Tibial artery (tissue), 4 donors: ENCODE results near the gene TMEM129.
A peak's percentile ranks its signal among the peaks of the same experiment; 100 is the strongest.

Experiments used
- DNase-seq, 2 donors: peaks; one replicate each; pipeline ENCODE4 v3.0.0-alpha.2; 2019
- H3K27ac ChIP-seq, 2 donors: fragments of 200-600 bp; sonication (generic) in 1 of 2; 1 replicate in 1 of 2; 2 replicates in 1 of 2; pipeline ENCODE4 v1.5.1; 2018 to 2019; ENCODE audit warnings: mild to moderate bottlenecking in 1 of 2
- H3K27me3 ChIP-seq, 2 donors: fragments of 200-600 bp; sonication (generic) in 1 of 2; one replicate each; pipeline versions ENCODE4 v1.5.1 to v1.6.0; 2016 to 2019
- H3K36me3 ChIP-seq, 3 donors: fragments of 200-600 bp; sonication (generic) in 2 of 3; one replicate each; pipeline ENCODE4 v1.5.1; 2016 to 2019; ENCODE audit warnings: mild to moderate bottlenecking in 2 of 3
- H3K4me1 ChIP-seq, 4 donors: fragments of 200-600 bp; sonication (generic) in 2 of 4; 1 replicate in 3 of 4; 2 replicates in 1 of 4; pipeline ENCODE4 v1.5.1; 2016 to 2019
- H3K4me3 ChIP-seq, 2 donors: fragments of 200-600 bp; sonication (generic) in 1 of 2; 1 replicate in 1 of 2; 2 replicates in 1 of 2; pipeline ENCODE4 v1.5.1; 2018 to 2019; ENCODE audit warnings: mild to moderate bottlenecking in 2 of 2
- H3K9me3 ChIP-seq, 3 donors: fragments of 200-600 bp; sonication (generic) in 1 of 3; one replicate each; pipeline ENCODE4 v1.5.1; 2016 to 2019
- intact Hi-C: fragments of 100-400 bp; cut with DNase I; formaldehyde crosslinking; loops from one replicate; pipeline ENCODE4 v1.15.0; 2023; ENCODE audit warnings: low total_unique reads
- TF ChIP-seq, protein P1 (sequence below), 2 experiments: fragments of 200-600 bp in 1 of 2; fragments of 450-650 bp in 1 of 2; IDR thresholded peaks; one replicate each; pipeline ENCODE4 v1.5.1; 2017 to 2019; ENCODE audit warnings: antibody characterized with exemption in 2 of 2, mild to moderate bottlenecking in 1 of 2, moderate library complexity in 1 of 2

The TMEM129 gene

GRCh38 chr4:1767770-1768366, 46.7 kb upstream of the TMEM129 start:
- Histone ChIP-seq H3K36me3 (no peaks in the 10 kb centered on the region), H3K4me3 (peak overlapping the region; percentile 34 to 42), H3K4me1 (peaks cover 3 to 32% (median 23%) of the 10 kb centered on the region in 4 donors), H3K27me3 (peaks cover 0 to 85% of the 10 kb centered on the region in 2 donors), H3K9me3 (no peaks in the 10 kb centered on the region), H3K27ac (no peak overlapping the region)
- TF ChIP-seq, protein P1, sequence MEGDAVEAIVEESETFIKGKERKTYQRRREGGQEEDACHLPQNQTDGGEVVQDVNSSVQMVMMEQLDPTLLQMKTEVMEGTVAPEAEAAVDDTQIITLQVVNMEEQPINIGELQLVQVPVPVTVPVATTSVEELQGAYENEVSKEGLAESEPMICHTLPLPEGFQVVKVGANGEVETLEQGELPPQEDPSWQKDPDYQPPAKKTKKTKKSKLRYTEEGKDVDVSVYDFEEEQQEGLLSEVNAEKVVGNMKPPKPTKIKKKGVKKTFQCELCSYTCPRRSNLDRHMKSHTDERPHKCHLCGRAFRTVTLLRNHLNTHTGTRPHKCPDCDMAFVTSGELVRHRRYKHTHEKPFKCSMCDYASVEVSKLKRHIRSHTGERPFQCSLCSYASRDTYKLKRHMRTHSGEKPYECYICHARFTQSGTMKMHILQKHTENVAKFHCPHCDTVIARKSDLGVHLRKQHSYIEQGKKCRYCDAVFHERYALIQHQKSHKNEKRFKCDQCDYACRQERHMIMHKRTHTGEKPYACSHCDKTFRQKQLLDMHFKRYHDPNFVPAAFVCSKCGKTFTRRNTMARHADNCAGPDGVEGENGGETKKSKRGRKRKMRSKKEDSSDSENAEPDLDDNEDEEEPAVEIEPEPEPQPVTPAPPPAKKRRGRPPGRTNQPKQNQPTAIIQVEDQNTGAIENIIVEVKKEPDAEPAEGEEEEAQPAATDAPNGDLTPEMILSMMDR (IDR thresholded peaks at IDR 0.05), result no peak
- intact Hi-C loops, result no loop called here
- DNase-seq, result no peak

DNA sequence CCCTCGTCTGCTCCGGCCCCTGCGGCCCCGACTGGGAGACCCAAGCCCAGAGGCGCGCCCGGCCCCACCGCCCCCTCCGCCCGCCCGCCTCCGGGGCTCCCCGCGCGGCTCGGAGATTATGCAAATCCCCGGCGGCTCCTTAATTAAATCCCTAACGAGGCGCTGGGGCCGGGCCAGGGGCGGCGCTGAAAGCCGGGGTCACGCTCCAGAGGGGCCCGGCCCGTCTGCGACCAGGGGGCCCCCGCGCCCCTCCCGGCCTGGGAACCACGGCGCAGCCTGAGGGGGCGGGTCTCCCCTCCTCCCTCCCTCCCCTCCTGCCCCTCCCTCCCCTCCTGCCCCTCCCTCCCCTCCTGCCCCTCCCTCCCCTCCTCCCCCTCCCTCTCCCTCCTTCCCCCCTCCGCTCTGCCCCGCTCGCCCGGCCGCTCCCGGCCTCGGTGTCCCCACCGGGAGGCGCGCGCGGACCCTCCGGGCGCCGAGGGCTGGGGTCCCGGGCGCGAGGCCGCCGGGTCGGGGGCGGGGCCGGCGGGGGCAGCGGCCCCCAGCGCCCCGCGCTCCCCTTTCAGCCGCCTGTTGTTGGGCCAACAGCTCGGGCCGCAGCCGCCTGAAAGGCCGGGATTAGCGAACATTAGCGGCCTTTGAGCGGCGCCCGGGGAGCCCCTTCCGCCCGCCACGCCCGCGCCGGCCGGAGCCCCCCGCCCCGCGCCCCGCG, 46.1 kb upstream of the TMEM129 start:
- peaks cover 0 to 84% of the 10 kb centered on the region in 2 donors for H3K27me3 ChIP-seq
- H3K4me3 ChIP-seq, result peak overlapping the region; percentile 34 to 42
- no peak for DNase-seq
- H3K4me1 ChIP-seq, result peaks cover 3 to 33% (median 24%) of the 10 kb centered on the region in 4 donors
- no peaks in the 10 kb centered on the region for H3K9me3 ChIP-seq
- no peaks in the 10 kb centered on the region for H3K36me3 ChIP-seq
- H3K27ac ChIP-seq, result no peak overlapping the region
- intact Hi-C loops, result no loop called here
- TF ChIP-seq, protein P1 (IDR thresholded peaks at IDR 0.05), result no peak

DNA sequence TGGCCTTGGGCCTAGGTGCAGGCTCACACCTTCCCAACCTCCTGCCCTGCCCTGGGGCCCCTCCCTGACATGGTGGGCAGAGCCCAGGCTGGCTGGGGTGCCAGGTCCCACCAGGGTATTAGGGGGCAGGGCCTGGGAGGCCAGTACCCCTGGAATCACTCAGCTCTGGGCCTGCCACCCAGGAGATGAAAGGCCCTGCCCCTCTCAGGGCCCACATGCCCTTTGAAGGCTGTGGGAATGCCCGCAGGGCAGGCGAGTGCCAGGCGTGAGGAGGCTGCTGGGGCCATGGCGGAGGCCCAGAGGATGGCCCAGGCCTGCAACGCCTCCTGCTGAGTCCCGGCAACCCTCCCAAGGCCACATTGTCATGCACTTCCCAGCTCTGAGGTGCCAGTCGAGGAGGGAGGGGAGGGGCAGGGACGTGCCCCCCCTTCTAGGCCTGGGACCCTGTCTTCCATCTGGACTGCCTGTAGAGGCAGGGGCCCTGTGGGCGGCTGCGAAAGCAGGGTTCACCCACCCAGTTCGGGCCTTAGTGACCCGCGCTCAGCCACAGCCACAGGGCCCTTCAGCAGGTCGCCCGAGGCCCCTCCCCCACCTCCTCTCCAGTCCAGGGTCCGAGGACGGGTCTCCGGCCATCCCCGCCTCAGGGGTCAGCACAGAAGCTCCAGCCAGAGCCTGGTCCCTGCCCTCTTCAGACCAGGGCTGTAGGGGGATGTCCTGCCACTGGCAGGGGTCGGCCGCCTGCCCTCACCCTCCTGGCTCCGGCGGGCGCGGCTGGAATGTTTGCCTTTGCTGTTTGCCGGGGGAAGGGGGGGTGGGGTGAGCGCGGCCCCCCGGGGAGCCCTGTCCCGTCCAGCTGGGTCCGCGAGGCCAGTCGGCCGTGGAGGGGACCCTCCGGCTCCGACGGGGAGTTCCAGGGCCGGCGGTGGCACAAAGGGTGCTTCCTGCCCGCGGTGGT, 45.3 kb upstream of the TMEM129 start:
- intact Hi-C loops, result no loop called here
- H3K4me1 ChIP-seq, result peaks cover 3 to 33% (median 24%) of the 10 kb centered on the region in 4 donors
- H3K27ac ChIP-seq, result no peak overlapping the region
- peaks cover 0 to 81% of the 10 kb centered on the region in 2 donors for H3K27me3 ChIP-seq
- no peak for DNase-seq
- no peaks in the 10 kb centered on the region for H3K9me3 ChIP-seq
- TF ChIP-seq, protein P1 (IDR thresholded peaks at IDR 0.05), result no peak
- no peaks in the 10 kb centered on the region for H3K36me3 ChIP-seq
- peak overlapping the region in 1 of 2 donors; percentile 42 for H3K4me3 ChIP-seq

DNA sequence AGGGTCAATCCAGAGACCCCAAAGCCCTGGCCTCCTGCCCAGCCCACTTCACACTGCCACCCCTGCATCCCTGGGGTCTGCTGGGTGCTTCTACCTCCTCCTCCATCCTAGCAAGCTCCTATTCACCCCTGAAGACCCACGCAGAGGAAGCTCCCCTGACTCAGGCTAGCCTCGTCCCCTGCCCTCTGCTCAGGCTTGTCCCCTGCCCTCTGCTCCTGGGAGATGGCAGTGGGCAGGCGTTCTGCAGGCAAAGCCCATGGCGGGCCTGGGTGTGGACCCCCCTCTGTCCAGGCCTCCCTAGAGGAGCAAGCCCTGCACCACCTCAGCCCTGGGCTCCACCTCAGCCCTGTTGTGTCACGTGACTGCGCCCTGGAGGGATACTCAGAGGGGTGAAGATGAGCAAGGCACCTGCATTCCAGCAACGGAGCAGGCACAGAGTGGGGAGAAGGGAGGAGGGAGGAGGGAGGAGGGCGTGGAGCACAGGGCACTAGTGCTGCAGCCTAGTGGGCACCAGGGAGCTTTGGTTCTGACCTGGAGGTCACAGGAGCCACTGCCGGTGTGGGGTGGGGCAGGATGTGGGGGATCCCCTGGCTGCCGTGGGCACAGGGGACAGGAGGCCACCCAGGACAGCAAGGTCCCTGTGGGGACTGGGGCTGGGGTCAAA, 44.4 kb upstream of the TMEM129 start:
- no peak overlapping the region for H3K27ac ChIP-seq
- intact Hi-C loops, result no loop called here
- no peak overlapping the region for H3K4me3 ChIP-seq
- H3K4me1 ChIP-seq, result peaks cover 3 to 33% (median 24%) of the 10 kb centered on the region in 4 donors
- H3K27me3 ChIP-seq, result peaks cover 0 to 73% of the 10 kb centered on the region in 2 donors
- no peaks in the 10 kb centered on the region for H3K36me3 ChIP-seq
- TF ChIP-seq, protein P1 (IDR thresholded peaks at IDR 0.05), result no peak
- no peaks in the 10 kb centered on the region for H3K9me3 ChIP-seq
- DNase-seq, result no peak

DNA sequence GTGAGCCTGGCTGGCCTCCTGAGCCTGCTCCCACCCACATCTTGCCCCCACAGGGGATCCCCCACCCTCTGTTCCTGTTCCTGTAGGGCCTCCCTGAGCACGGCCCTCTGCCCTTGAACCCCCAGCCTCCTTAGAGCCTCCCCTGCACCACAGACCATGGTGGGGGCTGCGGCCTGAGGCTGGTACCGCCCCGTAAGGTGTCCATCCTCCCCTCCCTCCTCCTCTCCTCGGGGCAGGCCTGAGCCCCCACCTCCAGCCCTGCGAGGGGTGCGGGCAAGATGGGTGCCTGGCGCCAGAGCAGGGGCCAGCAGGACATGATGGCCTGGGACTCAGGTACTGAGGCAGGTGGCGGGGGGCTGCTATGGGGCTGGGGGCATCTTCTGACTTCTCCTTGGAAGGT, 43.5 kb upstream of the TMEM129 start:
- intact Hi-C loops, result no loop called here
- H3K36me3 ChIP-seq, result no peaks in the 10 kb centered on the region
- no peak overlapping the region for H3K4me3 ChIP-seq
- TF ChIP-seq, protein P1 (IDR thresholded peaks at IDR 0.05), result no peak
- H3K27ac ChIP-seq, result no peak overlapping the region
- H3K4me1 ChIP-seq, result peaks cover 3 to 33% (median 24%) of the 10 kb centered on the region in 4 donors
- peaks cover 0 to 64% of the 10 kb centered on the region in 2 donors for H3K27me3 ChIP-seq
- DNase-seq, result no peak
- H3K9me3 ChIP-seq, result no peaks in the 10 kb centered on the region
